B cell (primary cell): ENCODE results near the gene DENND10. TPM values are rescaled to one million over a fixed set of nuclear protein-coding genes. Genes with fewer than 3 reads are reported as not detected.
"Not testable (repeated sequence)": the region's sequence is repeated elsewhere in the genome, so short reads cannot be mapped to it uniquely, and the experiment has no call there.

ENCODE experiments used
- ATAC-seq: fragments of 200-7000 bp; cut with Tn5 transposase; one replicate; pipeline ENCODE4 v1.10.0; 2021; ENCODE audit warnings: low read depth, mild to moderate bottlenecking, moderate number of reproducible peaks, moderate library complexity
- CTCF ChIA-PET: fragments of 350-600 bp; sonication (Branson Sonifier 250); formaldehyde crosslinking; loops from one replicate; lab custom pipeline; 2021; ENCODE audit warnings: antibody characterized with exemption, inconsistent platforms; lab: Charles Lee
- POLR2A ChIA-PET: fragments of 350-600 bp; sonication (Branson Sonifier 250); formaldehyde crosslinking; loops from one replicate; lab custom pipeline; 2021; ENCODE audit warnings: antibody characterized with exemption; lab: Charles Lee
- DNase-seq: peaks from one replicate; pipeline ENCODE4 v3.0.0; 2013
- H2AFZ ChIP-seq: 2 replicates; pipeline ENCODE4 v1.6.1; 2012; ENCODE audit warnings: mild to moderate bottlenecking, low read depth, low read length; ENCODE audit not compliant: insufficient read depth, poor library complexity, severe bottlenecking
- H3K27ac ChIP-seq, 2 donors: 1 replicate in 1 of 2; 2 replicates in 1 of 2; pipeline ENCODE4 v1.5.1; 2012 to 2013; ENCODE audit warnings: low read length in 2 of 2, mild to moderate bottlenecking in 2 of 2, moderate library complexity in 1 of 2
- H3K27me3 ChIP-seq, 4 experiments: fragments of 200-600 bp in 1 of 4; sonication (generic) in 1 of 4; replicated peaks in 1 of 4; 1 replicate in 2 of 4; 2 replicates in 2 of 4; pipeline versions ENCODE4 v1.6.1 to v1.7.0; 2013 to 2016; ENCODE audit warnings: low read length in 3 of 4, mild to moderate bottlenecking in 2 of 4, mixed read lengths in 1 of 4, moderate library complexity in 1 of 4; ENCODE audit not compliant: insufficient read depth in 4 of 4, control insufficient read depth in 3 of 4; ENCODE audit errors: control extremely low read depth in 1 of 4
- H3K36me3 ChIP-seq, 2 experiments: replicated peaks in 1 of 2; 1 replicate in 1 of 2; 2 replicates in 1 of 2; pipeline versions ENCODE4 v1.6.1 to v1.7.1; 2013; ENCODE audit warnings: low read length in 1 of 2; ENCODE audit not compliant: insufficient read depth in 2 of 2, control insufficient read depth in 1 of 2; ENCODE audit errors: control extremely low read depth in 1 of 2, extremely low read depth in 1 of 2
- H3K4me1 ChIP-seq, 2 donors: fragments of 200-600 bp in 1 of 2; sonication (generic) in 1 of 2; 1 replicate in 1 of 2; 2 replicates in 1 of 2; pipeline versions ENCODE4 v1.5.1 to v1.6.1; 2013 to 2017; ENCODE audit warnings: low read length in 2 of 2; ENCODE audit not compliant: control insufficient read depth in 2 of 2, insufficient read depth in 2 of 2
- H3K4me2 ChIP-seq: replicated peaks from 2 replicates; pipeline ENCODE3; 2012; ENCODE audit warnings: mild to moderate bottlenecking, low read depth, low read length; ENCODE audit not compliant: poor library complexity, severe bottlenecking
- H3K4me3 ChIP-seq, 5 experiments: fragments of 200-600 bp in 1 of 5; sonication (generic) in 1 of 5; 1 replicate in 3 of 5; 2 replicates in 2 of 5; pipeline versions ENCODE4 v1.5.1 to v1.7.0; 2011 to 2016; ENCODE audit warnings: low read length in 4 of 5, mild to moderate bottlenecking in 4 of 5, low read depth in 2 of 5, control low read depth in 1 of 5, moderate library complexity in 1 of 5; ENCODE audit not compliant: insufficient read depth in 1 of 5; ENCODE audit errors: control extremely low read depth in 1 of 5, extremely low read depth in 1 of 5
- H3K79me2 ChIP-seq: fragments of 200-600 bp; sonication (generic); one replicate; pipeline ENCODE4 v1.6.0; 2016; ENCODE audit warnings: low read length; ENCODE audit not compliant: control insufficient read depth, insufficient read depth
- H3K9ac ChIP-seq: fragments of 200-600 bp; sonication (generic); 2 replicates; pipeline ENCODE4 v1.6.1; 2017; ENCODE audit warnings: mild to moderate bottlenecking, low read length, moderate library complexity
- H3K9me3 ChIP-seq, 3 donors: one replicate each; pipeline versions ENCODE4 v1.6.1 to v1.7.1; 2013; ENCODE audit warnings: low read length in 2 of 3; ENCODE audit not compliant: control insufficient read depth in 2 of 3, insufficient read depth in 1 of 3; ENCODE audit errors: control extremely low read depth in 1 of 3
- H4K20me1 ChIP-seq: 2 replicates; pipeline ENCODE4 v1.6.0; 2012; ENCODE audit warnings: mild to moderate bottlenecking, low read length; ENCODE audit not compliant: insufficient read depth, control insufficient read depth, poor library complexity, severe bottlenecking
- H3K27ac Mint-ChIP-seq: one replicate; pipeline ENCODE4 v1.8.0; 2021; ENCODE audit warnings: mixed read lengths
- H3K27me3 Mint-ChIP-seq: one replicate; pipeline ENCODE4 v1.8.0; 2021; ENCODE audit warnings: mixed read lengths
- H3K4me1 Mint-ChIP-seq: one replicate; pipeline ENCODE4 v1.8.0; 2021; ENCODE audit warnings: mixed read lengths
- H3K4me3 Mint-ChIP-seq: one replicate; pipeline ENCODE4 v1.8.0; 2021; ENCODE audit warnings: mixed read lengths
- H3K9me3 Mint-ChIP-seq: one replicate; pipeline ENCODE4 v1.8.0; 2022; ENCODE audit warnings: mixed read lengths; ENCODE audit not compliant: insufficient read depth
- WGBS: methylation state at CpG from one replicate; pipeline ENCODE4 v1.1.5; 2013; ENCODE audit warnings: missing lambda C conversion rate; ENCODE audit not compliant: insufficient coverage; 5-methylcytosine and 5-hydroxymethylcytosine counted together
- intact Hi-C: fragments of 100-400 bp; cut with micrococcal nuclease; formaldehyde crosslinking; loops from one replicate; pipeline ENCODE4 v1.10.0; 2022
- polyA plus RNA-seq: library from polyadenylated mRNA; depleted of rRNA; stranded (reverse); fragments of >200 nt; gene quantifications from 2 replicates; pipeline ENCODE4 v1.2.3, GENCODE V29; 2012
- total RNA-seq, 2 donors: library from RNA; stranded (reverse); fragments of 120-200 nt in 1 of 2; gene quantifications; 1 replicate in 1 of 2; 2 replicates in 1 of 2; pipeline versions ENCODE4 v1.2.3 to v1.2.4, GENCODE V29; 2013 to 2022

The DENND10 gene
- total and polyA plus RNA-seq, 2 donors (not counting 1 experiment from before 2014, with no cell fraction given): 16.6 to 24.4 TPM

- H3K4me3 Mint-ChIP-seq, H3K4me1 Mint-ChIP-seq, H2AFZ ChIP-seq, H3K4me3 ChIP-seq, H3K27ac Mint-ChIP-seq, H3K27ac ChIP-seq, H3K79me2 ChIP-seq, H3K9ac ChIP-seq, intact Hi-C loops, H3K27me3 ChIP-seq, CTCF ChIA-PET, ATAC-seq, DNase-seq, POLR2A ChIA-PET, H3K27me3 Mint-ChIP-seq, H3K9me3 Mint-ChIP-seq, H3K4me2 ChIP-seq, H3K9me3 ChIP-seq, H4K20me1 ChIP-seq: not testable (repeated sequence)
- peaks cover 6 to 12% of the 10 kb centered on the region in 2 donors for H3K4me1 ChIP-seq
- peaks cover 0 to 15% of the 10 kb centered on the region in 2 experiments for H3K36me3 ChIP-seq
- whole genome bisulfite sequencing: 100% methylated on average over 1 of the region's 6 CpGs
Observed at GRCh38 chr10:119107106-119107505, 3.2 kb downstream of the DENND10 start.

DNA sequence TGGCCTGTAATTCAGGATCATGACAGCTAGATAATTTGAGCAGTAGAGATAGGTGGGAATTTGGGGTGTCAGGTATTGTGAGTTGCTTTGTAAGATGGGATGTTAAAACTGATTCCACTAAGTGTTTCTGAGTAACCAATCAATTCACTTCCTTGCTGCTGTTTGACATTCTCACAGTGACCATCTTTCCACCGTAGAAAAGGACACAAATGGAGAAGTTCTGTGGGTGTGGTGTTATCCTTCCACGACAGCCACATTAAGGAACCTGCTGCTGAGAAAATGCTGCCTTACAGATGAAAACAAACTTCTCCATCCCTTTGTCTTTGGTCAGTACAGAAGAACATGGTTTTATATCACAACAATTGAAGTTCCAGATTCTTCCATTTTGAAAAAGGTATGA, 3.9 kb downstream of the DENND10 start:
- H3K27me3 ChIP-seq, H3K4me1 Mint-ChIP-seq, H4K20me1 ChIP-seq, H3K27ac Mint-ChIP-seq, POLR2A ChIA-PET, H3K9me3 ChIP-seq, H3K79me2 ChIP-seq, H2AFZ ChIP-seq, intact Hi-C loops, H3K4me3 ChIP-seq, H3K27me3 Mint-ChIP-seq, H3K27ac ChIP-seq, CTCF ChIA-PET, H3K4me3 Mint-ChIP-seq, DNase-seq, H3K4me2 ChIP-seq, H3K9ac ChIP-seq, ATAC-seq, H3K9me3 Mint-ChIP-seq: not testable (repeated sequence)
- no CpG with 5 or more reads among the region's 2 CpGs for WGBS
- H3K4me1 ChIP-seq: peaks cover 6 to 12% of the 10 kb centered on the region in 2 donors
- peaks cover 0 to 15% of the 10 kb centered on the region in 2 experiments for H3K36me3 ChIP-seq
